Ovary (tissue), 9 donors: Measurements from ENCODE around the gene PSMD5. TPM values are rescaled to one million over a fixed set of nuclear protein-coding genes. Genes with fewer than 3 reads are reported as not detected.

Source experiments
- DNase-seq, 5 donors: peaks; one replicate each; pipeline ENCODE4 v3.0.0-alpha.2; 2019 to 2020
- H3K27ac ChIP-seq, 2 donors: fragments of 200-600 bp; one replicate each; pipeline versions ENCODE4 v1.5.1 to v1.8.0; 2019 to 2022
- H3K27me3 ChIP-seq: fragments of 200-600 bp; one replicate; pipeline ENCODE4 v1.8.0; 2022
- H3K36me3 ChIP-seq: fragments of 200-600 bp; sonication (generic); one replicate; pipeline ENCODE4 v1.5.1; 2019
- H3K4me1 ChIP-seq: one replicate; pipeline ENCODE4 v1.8.1; 2013; ENCODE audit warnings: mild to moderate bottlenecking, moderate library complexity; ENCODE audit not compliant: insufficient read depth
- H3K4me3 ChIP-seq: fragments of 200-600 bp; sonication (generic); one replicate; pipeline ENCODE4 v1.5.1; 2017
- H3K9me3 ChIP-seq, 2 donors: fragments of 200-600 bp in 1 of 2; sonication (generic) in 1 of 2; one replicate each; pipeline versions ENCODE4 v1.5.1 to v1.8.1; 2013 to 2019; ENCODE audit warnings: mild to moderate bottlenecking in 1 of 2, moderate library complexity in 1 of 2
- EP300 ChIP-seq: sonication (generic); formaldehyde crosslinking; IDR thresholded peaks from one replicate; pipeline ENCODE4 v1.6.1; 2017; ENCODE audit warnings: antibody characterized with exemption
- POLR2A ChIP-seq: fragments of 450-650 bp; IDR thresholded peaks from one replicate; pipeline ENCODE4 v1.6.1; 2017; ENCODE audit warnings: antibody characterized with exemption, mild to moderate bottlenecking, moderate library complexity
- WGBS, 3 donors: extraction: QIAGEN DNeasy Blood & Tissue Kit in 1 of 3; methylation state at CpG; one replicate each; pipeline versions ENCODE4 v1.1.5 to v1.1.7; 2013 to 2017; 5-methylcytosine and 5-hydroxymethylcytosine counted together
- intact Hi-C, 4 donors: fragments of 100-400 bp; cut with DNase I; formaldehyde crosslinking; loops; one replicate each; pipeline versions ENCODE4 v1.11.0 to v1.15.1; 2022 to 2023
- polyA plus RNA-seq, 2 donors: library from polyadenylated mRNA; stranded (reverse); fragments of 200-250 nt in 1 of 2; fragments of 350-450 nt in 1 of 2; fragmentation: Illumina TruSeq in 1 of 2; extraction: RNeasy Lipid Tissue Mini Kit (QIAGEN cat#74804) in 1 of 2; gene quantifications; one replicate each; pipeline ENCODE4 v1.2.3, GENCODE V29; 2013 to 2014
- total RNA-seq, 7 donors: library from RNA; depleted of rRNA in 2 of 7; stranded (reverse); fragments of >200 nt in 2 of 7; fragmentation: NEBNext Ultra II Directional in 3 of 7; extraction: Animal tissue kit (Norgen Biotek cat#: 25700) in 3 of 7; gene quantifications; one replicate each; pipeline versions ENCODE4 v1.1.0 to v1.2.4, GENCODE V29; 2016 to 2023
- TF ChIP-seq, protein P1 (sequence below), 3 donors: fragments of 450-650 bp in 2 of 3; fragments of 200-600 bp in 1 of 3; IDR thresholded peaks; one replicate each; pipeline versions ENCODE4 v1.5.1 to v1.8.0; 2016 to 2022; ENCODE audit warnings: antibody characterized with exemption in 3 of 3, mild to moderate bottlenecking in 1 of 3
- donor health status: DM: no; HTN: no; CAD: no; lungs with moderate emphysema.
- donor health status: DM: no; HTN: no; CAD: no.
- donor health status: Bipolar disorder and iron deficiency.
- donor health status: DM: yes; HTN: yes; CAD: no.
- donor health status: DM: no; HTN: no; CAD: no.
- donor health status: DM: yes; HTN: yes; CAD: no.

Gene PSMD5
- total and polyA plus RNA-seq, 9 donors = 13.4 to 49.2 (median 36.9) TPM

DNA sequence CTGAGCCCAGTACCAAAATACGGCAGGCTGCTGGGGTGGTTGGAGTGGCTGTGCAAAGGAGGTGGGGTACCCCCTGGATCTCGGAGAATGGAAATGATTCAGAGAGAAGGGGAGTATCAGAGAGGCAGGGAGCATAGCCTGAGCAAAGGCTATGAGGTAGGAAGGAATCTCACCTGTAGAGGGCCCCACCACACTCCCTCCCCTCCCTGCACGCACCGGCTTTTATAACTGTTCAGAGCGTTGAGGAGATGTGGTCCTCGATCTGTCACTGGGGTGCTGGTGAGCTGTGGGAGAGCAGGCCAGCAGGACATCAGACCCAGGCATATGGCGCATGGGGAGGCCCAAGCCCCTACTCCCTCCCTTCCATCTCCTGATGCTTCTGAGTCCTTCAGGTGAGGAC lies 21.1 kb upstream of the PSMD5 start:
- H3K4me3 ChIP-seq = no peak overlapping the region
- H3K9me3 ChIP-seq = no peaks in the 10 kb centered on the region
- TF ChIP-seq EP300 (no peak), POLR2A (no peak)
- TF ChIP-seq, protein P1, sequence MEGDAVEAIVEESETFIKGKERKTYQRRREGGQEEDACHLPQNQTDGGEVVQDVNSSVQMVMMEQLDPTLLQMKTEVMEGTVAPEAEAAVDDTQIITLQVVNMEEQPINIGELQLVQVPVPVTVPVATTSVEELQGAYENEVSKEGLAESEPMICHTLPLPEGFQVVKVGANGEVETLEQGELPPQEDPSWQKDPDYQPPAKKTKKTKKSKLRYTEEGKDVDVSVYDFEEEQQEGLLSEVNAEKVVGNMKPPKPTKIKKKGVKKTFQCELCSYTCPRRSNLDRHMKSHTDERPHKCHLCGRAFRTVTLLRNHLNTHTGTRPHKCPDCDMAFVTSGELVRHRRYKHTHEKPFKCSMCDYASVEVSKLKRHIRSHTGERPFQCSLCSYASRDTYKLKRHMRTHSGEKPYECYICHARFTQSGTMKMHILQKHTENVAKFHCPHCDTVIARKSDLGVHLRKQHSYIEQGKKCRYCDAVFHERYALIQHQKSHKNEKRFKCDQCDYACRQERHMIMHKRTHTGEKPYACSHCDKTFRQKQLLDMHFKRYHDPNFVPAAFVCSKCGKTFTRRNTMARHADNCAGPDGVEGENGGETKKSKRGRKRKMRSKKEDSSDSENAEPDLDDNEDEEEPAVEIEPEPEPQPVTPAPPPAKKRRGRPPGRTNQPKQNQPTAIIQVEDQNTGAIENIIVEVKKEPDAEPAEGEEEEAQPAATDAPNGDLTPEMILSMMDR (IDR thresholded peaks at IDR 0.05) = no peak
- H3K36me3 ChIP-seq = no peaks in the 10 kb centered on the region
- H3K27ac ChIP-seq = no peak overlapping the region
- 86 to 91% (median 89%) methylated on average over 7 of the region's 7 CpGs for WGBS, 3 donors
- intact Hi-C loops = no loop called here
- H3K4me1 ChIP-seq = peaks cover 2% of the 10 kb centered on the region
- no peak for DNase-seq
- H3K27me3 ChIP-seq = no peaks in the 10 kb centered on the region

DNA sequence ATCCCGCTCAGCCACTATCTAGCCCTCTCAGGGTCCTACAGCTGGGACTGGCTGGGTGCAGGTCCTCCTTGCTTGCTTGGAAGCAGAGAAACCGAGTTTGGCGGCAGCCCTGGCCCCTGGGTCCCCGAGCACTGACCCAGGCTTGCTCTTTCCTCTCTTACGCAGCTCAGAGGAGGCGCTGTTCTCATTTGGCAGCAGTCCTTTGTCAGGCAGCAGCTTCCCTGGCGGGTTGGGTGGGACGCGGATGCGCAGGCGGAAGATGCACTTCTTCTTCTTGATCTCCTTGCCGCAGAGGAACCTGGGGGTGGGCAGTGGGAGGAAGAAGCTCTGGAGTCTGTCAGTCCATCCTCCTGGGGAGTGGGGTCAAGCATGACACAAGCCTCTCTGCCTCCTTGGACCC lies 19.7 kb upstream of the PSMD5 start:
- intact Hi-C loops = no loop called here
- Histone ChIP-seq H3K36me3 (no peaks in the 10 kb centered on the region), H3K4me3 (no peak overlapping the region), H3K4me1 (no peaks in the 10 kb centered on the region), H3K27me3 (no peaks in the 10 kb centered on the region), H3K9me3 (no peaks in the 10 kb centered on the region), H3K27ac (no peak overlapping the region)
- TF ChIP-seq, protein P1 (IDR thresholded peaks at IDR 0.05) = no peak
- no peak for TF ChIP-seq POLR2A
- no peak for TF ChIP-seq EP300
- WGBS, 3 donors = 91 to 93% (median 92%) methylated on average over 12 of the region's 12 CpGs
- no peak for DNase-seq

- 93 to 96% (median 94%) methylated on average over 6 of the region's 6 CpGs for WGBS, 3 donors
- Histone ChIP-seq H3K4me1 (no peaks in the 10 kb centered on the region), H3K27ac (no peak overlapping the region), H3K27me3 (no peaks in the 10 kb centered on the region), H3K4me3 (no peak overlapping the region), H3K36me3 (no peaks in the 10 kb centered on the region), H3K9me3 (no peaks in the 10 kb centered on the region)
- no peak for TF ChIP-seq POLR2A
- no peak for TF ChIP-seq EP300
- TF ChIP-seq, protein P1 (IDR thresholded peaks at IDR 0.05) = no peak
- DNase-seq = no peak
- intact Hi-C loops = no loop called here
Observed at GRCh38 chr9:120861935-120862334, 19.2 kb upstream of the PSMD5 start.

DNA sequence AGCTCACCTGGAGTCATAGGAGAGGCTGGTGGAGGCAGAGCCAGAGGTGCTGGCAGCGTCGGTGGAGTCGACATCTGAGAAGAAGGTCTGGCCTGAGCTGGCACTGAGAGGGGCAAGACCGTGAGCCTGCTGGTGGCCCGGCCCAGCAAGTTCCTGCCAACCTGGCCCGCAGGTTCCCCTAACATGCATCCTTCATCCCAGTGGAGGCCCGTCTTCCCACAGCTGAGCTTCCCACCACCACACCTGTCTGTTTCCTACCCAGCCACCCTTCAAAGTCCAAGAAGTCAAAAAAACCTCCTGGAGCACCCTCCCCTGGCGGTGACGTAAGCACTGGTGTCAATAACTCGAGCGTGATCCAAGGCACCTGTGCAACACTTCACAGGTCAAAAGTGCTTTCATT lies 17.4 kb upstream of the PSMD5 start:
- TF ChIP-seq, protein P1 (IDR thresholded peaks at IDR 0.05) = no peak
- TF ChIP-seq POLR2A (no peak), EP300 (no peak)
- 92 to 95% (median 93%) methylated on average over 11 of the region's 11 CpGs for WGBS, 3 donors
- no peaks in the 10 kb centered on the region for H3K27me3 ChIP-seq
- H3K4me1 ChIP-seq = no peaks in the 10 kb centered on the region
- no peak for DNase-seq
- no peaks in the 10 kb centered on the region for H3K9me3 ChIP-seq
- intact Hi-C loops = no loop called here
- no peaks in the 10 kb centered on the region for H3K36me3 ChIP-seq
- H3K27ac ChIP-seq = no peak overlapping the region
- no peak overlapping the region for H3K4me3 ChIP-seq

DNA sequence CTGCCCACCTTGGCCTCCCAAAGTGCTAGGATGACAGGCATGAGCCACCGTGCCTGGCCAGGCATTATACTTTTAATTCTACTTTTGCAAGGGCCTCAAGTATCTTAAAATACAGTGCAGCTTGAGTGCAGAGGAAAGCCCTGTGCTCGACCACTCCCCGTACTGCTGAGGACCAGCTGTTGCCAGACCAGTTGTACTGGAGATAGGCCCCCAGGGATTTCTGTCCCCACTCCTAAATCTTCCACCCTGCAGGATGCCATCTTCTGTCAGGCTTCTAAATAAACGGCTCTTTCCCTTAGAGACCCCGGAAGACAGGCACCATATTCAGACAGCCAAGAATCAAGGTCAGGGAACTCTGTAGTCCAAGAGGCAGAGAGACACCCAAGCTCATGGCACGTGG lies 16.6 kb upstream of the PSMD5 start:
- intact Hi-C loops = no loop called here
- 76 to 79% (median 76%) methylated on average over 6 of the region's 6 CpGs for WGBS, 3 donors
- no peak for DNase-seq
- Histone ChIP-seq H3K36me3 (no peaks in the 10 kb centered on the region), H3K27me3 (no peaks in the 10 kb centered on the region), H3K9me3 (no peaks in the 10 kb centered on the region), H3K4me1 (no peaks in the 10 kb centered on the region), H3K4me3 (no peak overlapping the region), H3K27ac (no peak overlapping the region)
- no peak for TF ChIP-seq EP300
